Measurements from ENCODE around the gene FLRT2.

- TF ChIP-seq, protein P1, sequence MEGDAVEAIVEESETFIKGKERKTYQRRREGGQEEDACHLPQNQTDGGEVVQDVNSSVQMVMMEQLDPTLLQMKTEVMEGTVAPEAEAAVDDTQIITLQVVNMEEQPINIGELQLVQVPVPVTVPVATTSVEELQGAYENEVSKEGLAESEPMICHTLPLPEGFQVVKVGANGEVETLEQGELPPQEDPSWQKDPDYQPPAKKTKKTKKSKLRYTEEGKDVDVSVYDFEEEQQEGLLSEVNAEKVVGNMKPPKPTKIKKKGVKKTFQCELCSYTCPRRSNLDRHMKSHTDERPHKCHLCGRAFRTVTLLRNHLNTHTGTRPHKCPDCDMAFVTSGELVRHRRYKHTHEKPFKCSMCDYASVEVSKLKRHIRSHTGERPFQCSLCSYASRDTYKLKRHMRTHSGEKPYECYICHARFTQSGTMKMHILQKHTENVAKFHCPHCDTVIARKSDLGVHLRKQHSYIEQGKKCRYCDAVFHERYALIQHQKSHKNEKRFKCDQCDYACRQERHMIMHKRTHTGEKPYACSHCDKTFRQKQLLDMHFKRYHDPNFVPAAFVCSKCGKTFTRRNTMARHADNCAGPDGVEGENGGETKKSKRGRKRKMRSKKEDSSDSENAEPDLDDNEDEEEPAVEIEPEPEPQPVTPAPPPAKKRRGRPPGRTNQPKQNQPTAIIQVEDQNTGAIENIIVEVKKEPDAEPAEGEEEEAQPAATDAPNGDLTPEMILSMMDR (optimal IDR thresholded peaks at IDR 0.05 in 1 of 3, IDR thresholded peaks at IDR 0.05 in 1 of 3, conservative IDR thresholded peaks at IDR 0.05 in 1 of 3; ENCODE audit: extremely low read depth in 1 of 3, insufficient read depth in 2 of 3, low read length in 3 of 3) = no peak
- TF ChIP-seq EZH2 (IDR thresholded peaks at IDR 0.05; ENCODE audit: low read length) = no peak
These were observed 24.2 kb downstream of the FLRT2 start for GRCh38 chr14:85554106-85554505.
